Measurements from ENCODE around the gene BYSL.

- TF ChIP-seq CTCF (conservative IDR thresholded peaks at IDR 0.05; ENCODE audit: low read depth, low read length) (no peak), EZH2phosphoT487 (IDR thresholded peaks at IDR 0.05; ENCODE audit: borderline replicate concordance, low read length) (no peak), EZH2 (IDR thresholded peaks at IDR 0.05; ENCODE audit: low read length, unreplicated experiment) (no peak)
Measured at GRCh38 chr6:41937472-41937860, 16.2 kb downstream of the BYSL start.

Measured in PC-3 (cell line).